ENCODE results near the gene OR5AU1. TPM values are rescaled to one million over a fixed set of nuclear protein-coding genes. Genes with fewer than 3 reads are reported as not detected.

Gene OR5AU1
- polyA plus RNA-seq, 1 of the 3 experiments (the other 2 are of a cell fraction), result not detected

DNA sequence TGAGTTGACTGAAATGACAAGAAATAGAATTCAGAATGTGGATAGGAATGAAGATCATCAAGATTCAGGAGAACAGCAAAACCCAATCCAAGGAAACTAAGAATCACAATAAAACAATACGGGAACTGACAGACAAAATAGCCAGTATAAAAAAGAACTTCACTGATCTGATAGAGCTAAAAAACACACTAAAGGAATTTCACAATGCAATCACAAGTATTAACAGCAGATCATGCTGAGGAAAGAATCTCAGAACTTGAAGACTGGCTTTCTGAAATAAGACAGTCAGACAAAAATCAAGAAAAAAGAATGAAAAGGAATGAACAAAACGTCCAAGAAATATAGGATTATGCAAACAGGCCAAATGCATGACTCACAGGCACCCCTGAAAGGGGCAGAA lies 15.3 kb upstream of the OR5AU1 start:
- Histone ChIP-seq H3K27ac (ENCODE audit: low read depth in 2 of 2, low read length in 1 of 2) (no peak overlapping the region), H3K79me2 (ENCODE audit: insufficient read depth) (no peaks in the 10 kb centered on the region), H2AFZ (ENCODE audit: low read depth) (no peak overlapping the region), H3K4me1 (ENCODE audit: control insufficient read depth in 1 of 2, insufficient read depth in 2 of 2, low read depth in 1 of 2, low read length in 1 of 2) (no peaks in the 10 kb centered on the region), H3K4me3 (ENCODE audit: low read depth in 2 of 2, low read length in 1 of 2) (no peak overlapping the region), H3K4me2 (no peak overlapping the region), H3K9me2 (no peaks in the 10 kb centered on the region), H3K9ac (no peak overlapping the region), H3F3A (replicated peaks; ENCODE audit: insufficient read depth) (no peaks in the 10 kb centered on the region), H3K9me3 (no peaks in the 10 kb centered on the region), H3K36me3 (replicated peaks in 1 of 2; ENCODE audit: control insufficient read depth in 1 of 2, insufficient read depth in 2 of 2, low read length in 1 of 2) (no peaks in the 10 kb centered on the region), H4K20me1 (ENCODE audit: insufficient read depth) (no peaks in the 10 kb centered on the region), H3K27me3 (ENCODE audit: insufficient read depth) (peaks cover 8% of the 10 kb centered on the region; the same call in 1 of the 2 replicates)
- CTCF ChIA-PET, result no interaction called here
- no peak for DNase-seq
- POLR2A ChIA-PET, result no interaction called here
- WGBS (ENCODE audit: low lambda C conversion rate), result 5% methylated on average over 2 of the region's 2 CpGs
- no peak for TF ChIP-seq FOXM1 (IDR thresholded peaks at IDR 0.05; ENCODE audit: low read depth)
- TF ChIP-seq POLR2AphosphoS5 (IDR thresholded peaks at IDR 0.05; ENCODE audit: low read depth, low read length), result no peak
- no peak for TF ChIP-seq GATA2 (CRISPR knock-in tag; IDR thresholded peaks at IDR 0.05)
- TF ChIP-seq, protein P1, sequence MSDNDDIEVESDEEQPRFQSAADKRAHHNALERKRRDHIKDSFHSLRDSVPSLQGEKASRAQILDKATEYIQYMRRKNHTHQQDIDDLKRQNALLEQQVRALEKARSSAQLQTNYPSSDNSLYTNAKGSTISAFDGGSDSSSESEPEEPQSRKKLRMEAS (IDR thresholded peaks at IDR 0.05; ENCODE audit: low read depth), result no peak
- TF ChIP-seq, protein P2, sequence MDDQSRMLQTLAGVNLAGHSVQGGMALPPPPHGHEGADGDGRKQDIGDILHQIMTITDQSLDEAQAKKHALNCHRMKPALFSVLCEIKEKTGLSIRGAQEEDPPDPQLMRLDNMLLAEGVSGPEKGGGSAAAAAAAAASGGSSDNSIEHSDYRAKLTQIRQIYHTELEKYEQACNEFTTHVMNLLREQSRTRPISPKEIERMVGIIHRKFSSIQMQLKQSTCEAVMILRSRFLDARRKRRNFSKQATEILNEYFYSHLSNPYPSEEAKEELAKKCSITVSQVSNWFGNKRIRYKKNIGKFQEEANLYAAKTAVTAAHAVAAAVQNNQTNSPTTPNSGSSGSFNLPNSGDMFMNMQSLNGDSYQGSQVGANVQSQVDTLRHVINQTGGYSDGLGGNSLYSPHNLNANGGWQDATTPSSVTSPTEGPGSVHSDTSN (IDR thresholded peaks at IDR 0.05), result no peak
- no peak for TF ChIP-seq TAF1 (IDR thresholded peaks at IDR 0.05; ENCODE audit: borderline replicate concordance, low read depth, low read length)
- TF ChIP-seq, protein P3, sequence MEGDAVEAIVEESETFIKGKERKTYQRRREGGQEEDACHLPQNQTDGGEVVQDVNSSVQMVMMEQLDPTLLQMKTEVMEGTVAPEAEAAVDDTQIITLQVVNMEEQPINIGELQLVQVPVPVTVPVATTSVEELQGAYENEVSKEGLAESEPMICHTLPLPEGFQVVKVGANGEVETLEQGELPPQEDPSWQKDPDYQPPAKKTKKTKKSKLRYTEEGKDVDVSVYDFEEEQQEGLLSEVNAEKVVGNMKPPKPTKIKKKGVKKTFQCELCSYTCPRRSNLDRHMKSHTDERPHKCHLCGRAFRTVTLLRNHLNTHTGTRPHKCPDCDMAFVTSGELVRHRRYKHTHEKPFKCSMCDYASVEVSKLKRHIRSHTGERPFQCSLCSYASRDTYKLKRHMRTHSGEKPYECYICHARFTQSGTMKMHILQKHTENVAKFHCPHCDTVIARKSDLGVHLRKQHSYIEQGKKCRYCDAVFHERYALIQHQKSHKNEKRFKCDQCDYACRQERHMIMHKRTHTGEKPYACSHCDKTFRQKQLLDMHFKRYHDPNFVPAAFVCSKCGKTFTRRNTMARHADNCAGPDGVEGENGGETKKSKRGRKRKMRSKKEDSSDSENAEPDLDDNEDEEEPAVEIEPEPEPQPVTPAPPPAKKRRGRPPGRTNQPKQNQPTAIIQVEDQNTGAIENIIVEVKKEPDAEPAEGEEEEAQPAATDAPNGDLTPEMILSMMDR (IDR thresholded peaks at IDR 0.05), result no peak
- TF ChIP-seq RCOR1 (IDR thresholded peaks at IDR 0.05; ENCODE audit: low read length), result no peak
- TF ChIP-seq NFIC (IDR thresholded peaks at IDR 0.05; ENCODE audit: borderline replicate concordance), result no peak
- TF ChIP-seq, protein P4, sequence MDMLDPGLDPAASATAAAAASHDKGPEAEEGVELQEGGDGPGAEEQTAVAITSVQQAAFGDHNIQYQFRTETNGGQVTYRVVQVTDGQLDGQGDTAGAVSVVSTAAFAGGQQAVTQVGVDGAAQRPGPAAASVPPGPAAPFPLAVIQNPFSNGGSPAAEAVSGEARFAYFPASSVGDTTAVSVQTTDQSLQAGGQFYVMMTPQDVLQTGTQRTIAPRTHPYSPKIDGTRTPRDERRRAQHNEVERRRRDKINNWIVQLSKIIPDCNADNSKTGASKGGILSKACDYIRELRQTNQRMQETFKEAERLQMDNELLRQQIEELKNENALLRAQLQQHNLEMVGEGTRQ (IDR thresholded peaks at IDR 0.05; ENCODE audit: borderline replicate concordance, low read depth, low read length), result no peak
- no peak for TF ChIP-seq CHD2 (IDR thresholded peaks at IDR 0.05; ENCODE audit: low read length, partially characterized antibody)
- no peak for TF ChIP-seq SMC3 (IDR thresholded peaks at IDR 0.05; ENCODE audit: low read depth, low read length)
- no peak for TF ChIP-seq EP300 (IDR thresholded peaks at IDR 0.05; ENCODE audit: borderline replicate concordance in 1 of 2, low read depth in 1 of 2, low read length in 1 of 2)
- TF ChIP-seq, protein P5, sequence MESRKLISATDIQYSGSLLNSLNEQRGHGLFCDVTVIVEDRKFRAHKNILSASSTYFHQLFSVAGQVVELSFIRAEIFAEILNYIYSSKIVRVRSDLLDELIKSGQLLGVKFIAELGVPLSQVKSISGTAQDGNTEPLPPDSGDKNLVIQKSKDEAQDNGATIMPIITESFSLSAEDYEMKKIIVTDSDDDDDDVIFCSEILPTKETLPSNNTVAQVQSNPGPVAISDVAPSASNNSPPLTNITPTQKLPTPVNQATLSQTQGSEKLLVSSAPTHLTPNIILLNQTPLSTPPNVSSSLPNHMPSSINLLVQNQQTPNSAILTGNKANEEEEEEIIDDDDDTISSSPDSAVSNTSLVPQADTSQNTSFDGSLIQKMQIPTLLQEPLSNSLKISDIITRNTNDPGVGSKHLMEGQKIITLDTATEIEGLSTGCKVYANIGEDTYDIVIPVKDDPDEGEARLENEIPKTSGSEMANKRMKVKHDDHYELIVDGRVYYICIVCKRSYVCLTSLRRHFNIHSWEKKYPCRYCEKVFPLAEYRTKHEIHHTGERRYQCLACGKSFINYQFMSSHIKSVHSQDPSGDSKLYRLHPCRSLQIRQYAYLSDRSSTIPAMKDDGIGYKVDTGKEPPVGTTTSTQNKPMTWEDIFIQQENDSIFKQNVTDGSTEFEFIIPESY (IDR thresholded peaks at IDR 0.05; ENCODE audit: borderline replicate concordance, low read depth), result no peak
- no peak for TF ChIP-seq MEF2A (IDR thresholded peaks at IDR 0.05; ENCODE audit: borderline replicate concordance, low read depth)
- no peak for TF ChIP-seq FOSL2 (IDR thresholded peaks at IDR 0.05; ENCODE audit: borderline replicate concordance, low read depth)

Data from SK-N-SH (cell line).